ENCODE data around the gene RBM7. TPM values are rescaled to one million over a fixed set of nuclear protein-coding genes. Genes with fewer than 3 reads are reported as not detected.

Gene RBM7
- total RNA-seq, 1 experiment from 2014 or later: 41.1 TPM

- BruUV-seq (replicated peaks): no TSS peak
- Histone ChIP-seq H3K4me1 (ENCODE audit: insufficient read depth, low read length, poor library complexity, severe bottlenecking) (peaks cover 12% of the 10 kb centered on the region), H3K27ac (ENCODE audit: low read depth, low read length, poor library complexity, severe bottlenecking) (peak overlapping the region; percentile 95), H3K4me3 (ENCODE audit: low read depth, low read length, poor library complexity, severe bottlenecking) (peak overlapping the region; percentile 73), H3K27me3 (replicated peaks; ENCODE audit: insufficient read depth, low read depth, low read length, poor library complexity) (no peaks in the 10 kb centered on the region), H3K36me3 (ENCODE audit: insufficient read depth, low read length, poor library complexity, severe bottlenecking) (peaks cover 26% of the 10 kb centered on the region), H3K9me3 (ENCODE audit: low read depth, low read length, poor library complexity, severe bottlenecking) (no peaks in the 10 kb centered on the region)
- intact Hi-C loops (cut with micrococcal nuclease; ENCODE audit: unreplicated experiment): loop anchor here (5.0 kb wide), 1 partner anchor 36 kb away; the partner anchor contains the start of gene REXO2
- ChIA-PET CTCF (no interaction called here), POLR2A (ENCODE audit: low non-redundant PET) (no interaction called here)
- TF ChIP-seq CTCF (conservative IDR thresholded peaks at IDR 0.05; ENCODE audit: low read depth, low read length): no peak
- TF ChIP-seq EZH2 (IDR thresholded peaks at IDR 0.05; ENCODE audit: borderline replicate concordance, low read depth, low read length, poor library complexity, severe bottlenecking): no peak
- DNase-seq (ENCODE audit: low spot score): no peak
Observed at GRCh38 chr11:114401311-114401710, 845 bp downstream of the RBM7 start.

GRCh38 chr11:114412946-114413345, 12.5 kb downstream of the RBM7 start:
- BruUV-seq (replicated peaks): no TSS peak
- POLR2A ChIA-PET (ENCODE audit: low non-redundant PET): no interaction called here

GRCh38 chr11:114413958-114414357, 13.5 kb downstream of the RBM7 start:
- no peak for TF ChIP-seq EZH2 (IDR thresholded peaks at IDR 0.05; ENCODE audit: borderline replicate concordance, low read depth, low read length, poor library complexity, severe bottlenecking)
- TF ChIP-seq CTCF (conservative IDR thresholded peaks at IDR 0.05; ENCODE audit: low read depth, low read length): no peak
- intact Hi-C loops (cut with micrococcal nuclease; ENCODE audit: unreplicated experiment): no loop called here
- Histone ChIP-seq H3K4me3 (ENCODE audit: low read depth, low read length, poor library complexity, severe bottlenecking) (no peak overlapping the region), H3K36me3 (ENCODE audit: insufficient read depth, low read length, poor library complexity, severe bottlenecking) (peaks cover 21% of the 10 kb centered on the region), H3K27ac (ENCODE audit: low read depth, low read length, poor library complexity, severe bottlenecking) (no peak overlapping the region), H3K9me3 (ENCODE audit: low read depth, low read length, poor library complexity, severe bottlenecking) (no peaks in the 10 kb centered on the region), H3K4me1 (ENCODE audit: insufficient read depth, low read length, poor library complexity, severe bottlenecking) (no peaks in the 10 kb centered on the region), H3K27me3 (replicated peaks; ENCODE audit: insufficient read depth, low read depth, low read length, poor library complexity) (no peaks in the 10 kb centered on the region)
- ChIA-PET POLR2A (ENCODE audit: low non-redundant PET) (no interaction called here), CTCF (no interaction called here)
- no peak for DNase-seq (ENCODE audit: low spot score)
- BruUV-seq (replicated peaks): no TSS peak

More at GRCh38 chr11:114412946-114413345, 12.5 kb downstream of the RBM7 start:
- Histone ChIP-seq H3K9me3 (ENCODE audit: low read depth, low read length, poor library complexity, severe bottlenecking) (no peaks in the 10 kb centered on the region), H3K4me1 (ENCODE audit: insufficient read depth, low read length, poor library complexity, severe bottlenecking) (no peaks in the 10 kb centered on the region), H3K27me3 (replicated peaks; ENCODE audit: insufficient read depth, low read depth, low read length, poor library complexity) (no peaks in the 10 kb centered on the region), H3K27ac (ENCODE audit: low read depth, low read length, poor library complexity, severe bottlenecking) (no peak overlapping the region), H3K36me3 (ENCODE audit: insufficient read depth, low read length, poor library complexity, severe bottlenecking) (peaks cover 31% of the 10 kb centered on the region), H3K4me3 (ENCODE audit: low read depth, low read length, poor library complexity, severe bottlenecking) (no peak overlapping the region)
- no peak for DNase-seq (ENCODE audit: low spot score)
- TF ChIP-seq EZH2 (IDR thresholded peaks at IDR 0.05; ENCODE audit: borderline replicate concordance, low read depth, low read length, poor library complexity, severe bottlenecking) (no peak), CTCF (conservative IDR thresholded peaks at IDR 0.05; ENCODE audit: low read depth, low read length) (no peak)
- CTCF ChIA-PET: no interaction called here
- intact Hi-C loops (cut with micrococcal nuclease; ENCODE audit: unreplicated experiment): no loop called here
